BLaER1 treated with 17β-estradiol and CSF1 and Interleukin-3, amounts not matched to agents 10 nM and 100 nM (cell line): ENCODE data around the gene WWOX.

Source experiments
- H3K27ac ChIP-seq, 11 experiments: shearing (Covaris generic); formaldehyde crosslinking; 2 replicates each; pipeline ENCODE4 v1.8.1; 2022
- H3K27me3 ChIP-seq, 11 experiments: shearing (Covaris generic); formaldehyde crosslinking; 2 replicates each; pipeline ENCODE4 v1.8.1; 2022
- H3K36me3 ChIP-seq, 11 experiments: shearing (Covaris generic); formaldehyde crosslinking; 2 replicates each; pipeline ENCODE4 v1.8.1; 2022
- H3K4me1 ChIP-seq, 10 experiments: shearing (Covaris generic); formaldehyde crosslinking; 2 replicates each; pipeline ENCODE4 v1.8.1; 2022
- H3K4me2 ChIP-seq, 11 experiments: shearing (Covaris generic); formaldehyde crosslinking; 2 replicates each; pipeline ENCODE4 v1.8.1; 2022
- H3K4me3 ChIP-seq, 10 experiments: shearing (Covaris generic); formaldehyde crosslinking; 2 replicates each; pipeline ENCODE4 v1.8.1; 2022
- H3K9ac ChIP-seq, 11 experiments: shearing (Covaris generic); formaldehyde crosslinking; 2 replicates each; pipeline ENCODE4 v1.8.1; 2022
- H3K9me3 ChIP-seq, 11 experiments: shearing (Covaris generic); formaldehyde crosslinking; replicated peaks in 1 of 11; 2 replicates each; pipeline ENCODE4 v1.8.1; 2022
- H4K20me1 ChIP-seq, 11 experiments: shearing (Covaris generic); formaldehyde crosslinking; 2 replicates each; pipeline ENCODE4 v1.8.1; 2022
- Cebpa-rat ChIP-seq, 11 experiments: shearing (Covaris generic); IDR thresholded peaks; 2 replicates each; pipeline ENCODE4 v1.8.1; 2022

The WWOX gene

GRCh38 chr16:79136955-79137354, 1037.5 kb downstream of the WWOX start:
- Histone ChIP-seq H3K4me3 (no peak overlapping the region), H3K9me3 (peaks cover 0 to under 1% (median 0%) of the 10 kb centered on the region in 11 experiments; a peak in 3 of 22 replicates), H3K27me3 (no peaks in the 10 kb centered on the region)

GRCh38 chr16:79137426-79137939, 1038.0 kb downstream of the WWOX start:
- Histone ChIP-seq H3K27me3 (no peaks in the 10 kb centered on the region), H4K20me1 (no peaks in the 10 kb centered on the region), H3K4me3 (no peak overlapping the region), H3K4me1 (no peaks in the 10 kb centered on the region), H3K36me3 (no peaks in the 10 kb centered on the region), H3K9me3 (no peaks in the 10 kb centered on the region), H3K9ac (no peak overlapping the region), H3K27ac (no peak overlapping the region), H3K4me2 (no peak overlapping the region)
- TF ChIP-seq Cebpa-rat (IDR thresholded peaks at IDR 0.05) = no peak

More at GRCh38 chr16:79136955-79137354, 1037.5 kb downstream of the WWOX start:
- no peak for TF ChIP-seq Cebpa-rat (IDR thresholded peaks at IDR 0.05)
- Histone ChIP-seq H3K4me2 (no peak overlapping the region), H3K4me1 (no peaks in the 10 kb centered on the region), H3K36me3 (no peaks in the 10 kb centered on the region), H3K9ac (no peak overlapping the region), H4K20me1 (no peaks in the 10 kb centered on the region), H3K27ac (no peak overlapping the region)

GRCh38 chr16:79139799-79140198, 1040.3 kb downstream of the WWOX start:
- no peak for TF ChIP-seq Cebpa-rat (IDR thresholded peaks at IDR 0.05)
- Histone ChIP-seq H3K27me3 (no peaks in the 10 kb centered on the region), H3K27ac (no peak overlapping the region), H3K9me3 (no peaks in the 10 kb centered on the region), H3K4me1 (no peaks in the 10 kb centered on the region), H3K4me3 (no peak overlapping the region), H4K20me1 (no peaks in the 10 kb centered on the region), H3K9ac (no peak overlapping the region), H3K4me2 (no peak overlapping the region), H3K36me3 (no peaks in the 10 kb centered on the region)

- no peak overlapping the region for H3K9ac ChIP-seq
- H3K36me3 ChIP-seq = no peaks in the 10 kb centered on the region
- H3K4me1 ChIP-seq = no peaks in the 10 kb centered on the region
- no peaks in the 10 kb centered on the region for H3K9me3 ChIP-seq
- no peaks in the 10 kb centered on the region for H3K27me3 ChIP-seq
- H3K27ac ChIP-seq = no peak overlapping the region
- no peaks in the 10 kb centered on the region for H4K20me1 ChIP-seq
- H3K4me3 ChIP-seq = no peak overlapping the region
- no peak overlapping the region for H3K4me2 ChIP-seq
- TF ChIP-seq Cebpa-rat (IDR thresholded peaks at IDR 0.05) = no peak
Measured at GRCh38 chr16:79143026-79143425, 1043.6 kb downstream of the WWOX start.

- Histone ChIP-seq H3K27ac (no peak overlapping the region), H3K4me3 (no peak overlapping the region), H3K9ac (no peak overlapping the region), H3K4me2 (peak overlapping the region in 9 of 11 experiments; percentile 11 to 78 (median 48); a peak in 12 of 22 replicates), H3K4me1 (peaks cover 0 to 53% (median 12%) of the 10 kb centered on the region in 10 experiments; a peak in 16 of 20 replicates), H3K9me3 (no peaks in the 10 kb centered on the region), H3K36me3 (no peaks in the 10 kb centered on the region), H3K27me3 (no peaks in the 10 kb centered on the region), H4K20me1 (no peaks in the 10 kb centered on the region)
- no peak for TF ChIP-seq Cebpa-rat (IDR thresholded peaks at IDR 0.05)
Measured at GRCh38 chr16:79150151-79150550, 1050.7 kb downstream of the WWOX start.

- H3K4me3 ChIP-seq = no peak overlapping the region
- H3K9ac ChIP-seq = no peak overlapping the region
- no peaks in the 10 kb centered on the region for H3K27me3 ChIP-seq
Measured at GRCh38 chr16:79150632-79151310, 1051.3 kb downstream of the WWOX start.

GRCh38 chr16:79154086-79154485, 1054.6 kb downstream of the WWOX start:
- H3K27ac ChIP-seq = no peak overlapping the region
- no peaks in the 10 kb centered on the region for H3K36me3 ChIP-seq
- no peaks in the 10 kb centered on the region for H4K20me1 ChIP-seq
- no peaks in the 10 kb centered on the region for H3K9me3 ChIP-seq
- no peak overlapping the region for H3K9ac ChIP-seq
- peaks cover 0 to 50% (median 11%) of the 10 kb centered on the region in 10 experiments; a peak in 16 of 20 replicates for H3K4me1 ChIP-seq
- peak overlapping the region in 2 of 11 experiments; percentile 7 to 18; a peak in 2 of 22 replicates for H3K4me2 ChIP-seq
- H3K4me3 ChIP-seq = no peak overlapping the region
- H3K27me3 ChIP-seq = no peaks in the 10 kb centered on the region
- TF ChIP-seq Cebpa-rat (IDR thresholded peaks at IDR 0.05) = no peak

More at GRCh38 chr16:79150632-79151310, 1051.3 kb downstream of the WWOX start:
- H3K36me3 ChIP-seq = no peaks in the 10 kb centered on the region
- H3K4me2 ChIP-seq = peak overlapping the region in 4 of 11 experiments; percentile 38 to 78 (median 69); a peak in 8 of 22 replicates
- no peak for TF ChIP-seq Cebpa-rat (IDR thresholded peaks at IDR 0.05)
- no peaks in the 10 kb centered on the region for H4K20me1 ChIP-seq
- peaks cover 0 to 53% (median 12%) of the 10 kb centered on the region in 10 experiments; a peak in 16 of 20 replicates for H3K4me1 ChIP-seq
- H3K27ac ChIP-seq = peak overlapping the region in 2 of 11 experiments; percentile 39 to 59; a peak in 3 of 22 replicates
- H3K9me3 ChIP-seq = no peaks in the 10 kb centered on the region

GRCh38 chr16:79155471-79155870, 1056.0 kb downstream of the WWOX start:
- H3K27ac ChIP-seq = no peak overlapping the region
- H3K9ac ChIP-seq = no peak overlapping the region
- no peak overlapping the region for H3K4me2 ChIP-seq
- no peaks in the 10 kb centered on the region for H3K36me3 ChIP-seq
- H4K20me1 ChIP-seq = no peaks in the 10 kb centered on the region
- H3K4me3 ChIP-seq = no peak overlapping the region
- no peaks in the 10 kb centered on the region for H3K9me3 ChIP-seq
- H3K4me1 ChIP-seq = peaks cover 0 to 36% (median 0%) of the 10 kb centered on the region in 10 experiments; a peak in 7 of 20 replicates
- H3K27me3 ChIP-seq = no peaks in the 10 kb centered on the region
- no peak for TF ChIP-seq Cebpa-rat (IDR thresholded peaks at IDR 0.05)

GRCh38 chr16:79155904-79156303, 1056.5 kb downstream of the WWOX start:
- Histone ChIP-seq H4K20me1 (no peaks in the 10 kb centered on the region), H3K27ac (no peak overlapping the region), H3K9ac (no peak overlapping the region), H3K4me1 (peaks cover 0 to 32% (median 0%) of the 10 kb centered on the region in 10 experiments; a peak in 7 of 20 replicates), H3K27me3 (no peaks in the 10 kb centered on the region), H3K9me3 (no peaks in the 10 kb centered on the region), H3K4me2 (no peak overlapping the region), H3K36me3 (no peaks in the 10 kb centered on the region), H3K4me3 (no peak overlapping the region)
- TF ChIP-seq Cebpa-rat (IDR thresholded peaks at IDR 0.05) = no peak

- no peaks in the 10 kb centered on the region for H4K20me1 ChIP-seq
- no peak overlapping the region for H3K4me3 ChIP-seq
- no peak for TF ChIP-seq Cebpa-rat (IDR thresholded peaks at IDR 0.05)
- H3K27me3 ChIP-seq = no peaks in the 10 kb centered on the region
- no peak overlapping the region for H3K9ac ChIP-seq
- H3K4me2 ChIP-seq = no peak overlapping the region
- H3K4me1 ChIP-seq = peaks cover 0 to 27% (median 0%) of the 10 kb centered on the region in 10 experiments; a peak in 6 of 20 replicates
- H3K9me3 ChIP-seq = no peaks in the 10 kb centered on the region
- no peak overlapping the region for H3K27ac ChIP-seq
- H3K36me3 ChIP-seq = no peaks in the 10 kb centered on the region
Measured at GRCh38 chr16:79156761-79157160, 1057.3 kb downstream of the WWOX start.
